CD14-positive monocyte (primary cell): ENCODE data around the gene SAMD5. TPM values are rescaled to one million over a fixed set of nuclear protein-coding genes. Genes with fewer than 3 reads are reported as not detected.

Experiments used
- DNase-seq, 3 donors: peaks; one replicate each; pipeline ENCODE4 v3.0.0-alpha.2; 2011 to 2022
- H2AFZ ChIP-seq: 2 replicates; pipeline ENCODE4 v1.6.0; 2012; ENCODE audit warnings: mild to moderate bottlenecking, low read depth, low read length, inconsistent platforms; ENCODE audit not compliant: insufficient read depth, poor library complexity, severe bottlenecking
- H3K27ac ChIP-seq, 2 donors: 1 replicate in 1 of 2; 2 replicates in 1 of 2; pipeline ENCODE4 v1.5.1; 2012 to 2013; ENCODE audit warnings: low read length in 2 of 2, control low read depth in 1 of 2, inconsistent platforms in 1 of 2, low read depth in 1 of 2, mild to moderate bottlenecking in 1 of 2
- H3K27me3 ChIP-seq, 2 donors: one replicate each; pipeline versions ENCODE4 v1.6.0 to v1.6.1; 2011 to 2013; ENCODE audit warnings: low read length in 2 of 2; ENCODE audit not compliant: control insufficient read depth in 2 of 2, insufficient read depth in 2 of 2
- H3K36me3 ChIP-seq, 2 donors: replicated peaks in 1 of 2; 1 replicate in 1 of 2; 2 replicates in 1 of 2; pipeline versions ENCODE4 v1.5.1 to v1.6.1; 2012 to 2013; ENCODE audit warnings: low read length in 2 of 2, control low read depth in 1 of 2, inconsistent platforms in 1 of 2, mild to moderate bottlenecking in 1 of 2; ENCODE audit not compliant: insufficient read depth in 2 of 2, control insufficient read depth in 1 of 2
- H3K4me1 ChIP-seq, 2 donors: 1 replicate in 1 of 2; 2 replicates in 1 of 2; pipeline versions ENCODE4 v1.5.1 to v1.6.1; 2012 to 2013; ENCODE audit warnings: low read length in 2 of 2, control low read depth in 1 of 2, inconsistent platforms in 1 of 2, mild to moderate bottlenecking in 1 of 2, moderate library complexity in 1 of 2; ENCODE audit not compliant: insufficient read depth in 2 of 2, control insufficient read depth in 1 of 2
- H3K4me2 ChIP-seq: replicated peaks from 2 replicates; pipeline ENCODE3; 2012; ENCODE audit warnings: low read length, moderate library complexity, mild to moderate bottlenecking; ENCODE audit not compliant: poor library complexity, severe bottlenecking; ENCODE audit errors: extremely low read depth
- H3K4me3 ChIP-seq, 3 experiments: fragments of 200-600 bp in 1 of 3; sonication (generic) in 1 of 3; replicated peaks in 1 of 3; 1 replicate in 2 of 3; 2 replicates in 1 of 3; pipeline ENCODE4 v1.5.1; 2011 to 2013; ENCODE audit warnings: low read length in 3 of 3, mild to moderate bottlenecking in 3 of 3, control low read depth in 2 of 3, low read depth in 2 of 3, inconsistent platforms in 1 of 3, moderate library complexity in 1 of 3
- H3K79me2 ChIP-seq: 2 replicates; pipeline ENCODE4 v1.6.0; 2012; ENCODE audit warnings: mild to moderate bottlenecking, control low read depth, inconsistent platforms, low read length, moderate library complexity; ENCODE audit not compliant: insufficient read depth
- H3K9ac ChIP-seq: 2 replicates; pipeline ENCODE4 v1.6.0; 2017; ENCODE audit warnings: low read length, mild to moderate bottlenecking; ENCODE audit not compliant: insufficient read depth, poor library complexity, severe bottlenecking
- H3K9me3 ChIP-seq, 2 donors: replicated peaks in 1 of 2; 1 replicate in 1 of 2; 2 replicates in 1 of 2; pipeline versions ENCODE4 v1.5.1 to v1.6.1; 2012 to 2013; ENCODE audit warnings: low read length in 2 of 2, control low read depth in 1 of 2; ENCODE audit not compliant: control insufficient read depth in 1 of 2, insufficient read depth in 1 of 2
- H4K20me1 ChIP-seq: 2 replicates; pipeline ENCODE4 v1.6.0; 2012; ENCODE audit warnings: mild to moderate bottlenecking, low read length, control low read depth, moderate library complexity; ENCODE audit not compliant: insufficient read depth
- H3K27ac Mint-ChIP-seq, 7 donors: one replicate each; pipeline ENCODE4 v1.8.0; 2020; ENCODE audit warnings: mild to moderate bottlenecking in 7 of 7, mixed read lengths in 7 of 7, moderate library complexity in 6 of 7, inconsistent platforms in 2 of 7
- H3K27me3 Mint-ChIP-seq, 3 donors: one replicate each; pipeline ENCODE4 v1.8.0; 2021 to 2022; ENCODE audit warnings: low read depth in 3 of 3, mild to moderate bottlenecking in 3 of 3, mixed read lengths in 3 of 3, moderate library complexity in 3 of 3, inconsistent platforms in 1 of 3
- H3K36me3 Mint-ChIP-seq, 2 donors: one replicate each; pipeline ENCODE4 v1.8.0; 2020; ENCODE audit warnings: mixed read lengths in 2 of 2, inconsistent platforms in 1 of 2, mild to moderate bottlenecking in 1 of 2
- H3K4me1 Mint-ChIP-seq: one replicate; pipeline ENCODE4 v1.8.0; 2020; ENCODE audit warnings: mild to moderate bottlenecking, mixed read lengths
- H3K4me3 Mint-ChIP-seq, 2 donors: one replicate each; pipeline ENCODE4 v1.8.0; 2020; ENCODE audit warnings: mild to moderate bottlenecking in 2 of 2, mixed read lengths in 2 of 2, moderate library complexity in 1 of 2
- H3K9me3 Mint-ChIP-seq, 7 donors: one replicate each; pipeline ENCODE4 v1.8.0; 2020 to 2022; ENCODE audit warnings: mixed read lengths in 7 of 7, mild to moderate bottlenecking in 6 of 7, moderate library complexity in 6 of 7, inconsistent platforms in 2 of 7
- WGBS: methylation state at CpG from one replicate; pipeline ENCODE4 v1.1.5; 2013; ENCODE audit warnings: missing lambda C conversion rate; ENCODE audit not compliant: insufficient coverage; 5-methylcytosine and 5-hydroxymethylcytosine counted together
- intact Hi-C, 2 donors: fragments of 100-400 bp; cut with micrococcal nuclease; formaldehyde crosslinking; loops; one replicate each; pipeline versions ENCODE4 v1.15.0 to v1.15.1; 2023
- polyA plus RNA-seq, 3 donors: library from polyadenylated mRNA; depleted of rRNA in 1 of 3; unstranded in 2 of 3; stranded (reverse) in 1 of 3; fragments of 300-500 nt in 2 of 3; fragments of >200 nt in 1 of 3; fragmentation: Illumina TruSeq in 2 of 3; gene quantifications; 1 replicate in 2 of 3; 2 replicates in 1 of 3; pipeline ENCODE4 v1.2.3, GENCODE V29; 2012 to 2021
- TF ChIP-seq, protein P1 (sequence below): fragments of 200-600 bp; IDR thresholded peaks from one replicate; pipeline ENCODE4 v1.8.0; 2022; ENCODE audit warnings: antibody characterized with exemption, mild to moderate bottlenecking

SAMD5 gene
- polyA plus RNA-seq, 3 donors = not detected

DNA sequence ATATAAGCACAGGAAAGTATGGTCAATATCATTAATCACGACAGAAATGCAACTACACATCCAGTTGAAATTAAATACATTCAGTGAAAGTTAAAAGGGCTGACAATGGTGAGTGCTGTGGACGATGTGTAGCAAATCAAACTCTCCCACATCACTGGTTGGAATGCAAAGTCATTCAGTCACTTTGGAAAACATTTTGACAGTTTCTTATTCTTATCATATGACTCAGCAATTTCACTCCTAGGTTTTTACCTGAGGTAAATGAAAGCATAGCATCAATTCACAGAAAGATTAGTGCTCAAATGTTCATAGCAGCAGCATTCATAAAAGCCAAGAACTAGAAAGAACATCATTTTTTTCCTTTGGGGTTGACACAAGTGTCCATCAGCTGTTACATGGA lies 28.6 kb upstream of the SAMD5 start:
- DNase-seq = no peak
- H3K4me3 Mint-ChIP-seq = no peak overlapping the region
- no peaks in the 10 kb centered on the region for H3K4me1 Mint-ChIP-seq
- H3K27me3 ChIP-seq = no peaks in the 10 kb centered on the region
- H3K9me3 Mint-ChIP-seq = peaks cover 0 to 9% (median 5%) of the 10 kb centered on the region in 7 donors
- H2AFZ ChIP-seq = no peak overlapping the region
- TF ChIP-seq, protein P1, sequence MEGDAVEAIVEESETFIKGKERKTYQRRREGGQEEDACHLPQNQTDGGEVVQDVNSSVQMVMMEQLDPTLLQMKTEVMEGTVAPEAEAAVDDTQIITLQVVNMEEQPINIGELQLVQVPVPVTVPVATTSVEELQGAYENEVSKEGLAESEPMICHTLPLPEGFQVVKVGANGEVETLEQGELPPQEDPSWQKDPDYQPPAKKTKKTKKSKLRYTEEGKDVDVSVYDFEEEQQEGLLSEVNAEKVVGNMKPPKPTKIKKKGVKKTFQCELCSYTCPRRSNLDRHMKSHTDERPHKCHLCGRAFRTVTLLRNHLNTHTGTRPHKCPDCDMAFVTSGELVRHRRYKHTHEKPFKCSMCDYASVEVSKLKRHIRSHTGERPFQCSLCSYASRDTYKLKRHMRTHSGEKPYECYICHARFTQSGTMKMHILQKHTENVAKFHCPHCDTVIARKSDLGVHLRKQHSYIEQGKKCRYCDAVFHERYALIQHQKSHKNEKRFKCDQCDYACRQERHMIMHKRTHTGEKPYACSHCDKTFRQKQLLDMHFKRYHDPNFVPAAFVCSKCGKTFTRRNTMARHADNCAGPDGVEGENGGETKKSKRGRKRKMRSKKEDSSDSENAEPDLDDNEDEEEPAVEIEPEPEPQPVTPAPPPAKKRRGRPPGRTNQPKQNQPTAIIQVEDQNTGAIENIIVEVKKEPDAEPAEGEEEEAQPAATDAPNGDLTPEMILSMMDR = no peak
- H3K4me2 ChIP-seq = no peak overlapping the region
- no peak overlapping the region for H3K27ac ChIP-seq
- H3K36me3 ChIP-seq = no peaks in the 10 kb centered on the region
- H3K9me3 ChIP-seq = no peaks in the 10 kb centered on the region
- no peak overlapping the region for H3K27ac Mint-ChIP-seq
- H3K27me3 Mint-ChIP-seq = peaks cover 0 to 3% (median 0%) of the 10 kb centered on the region in 3 donors
- intact Hi-C loops = no loop called here
- H3K79me2 ChIP-seq = no peaks in the 10 kb centered on the region
- 100% methylated on average over 1 of the region's 2 CpGs for WGBS
- H3K36me3 Mint-ChIP-seq = no peaks in the 10 kb centered on the region
- no peaks in the 10 kb centered on the region for H4K20me1 ChIP-seq
- H3K4me3 ChIP-seq = no peak overlapping the region
- H3K9ac ChIP-seq = no peak overlapping the region
- no peaks in the 10 kb centered on the region for H3K4me1 ChIP-seq

DNA sequence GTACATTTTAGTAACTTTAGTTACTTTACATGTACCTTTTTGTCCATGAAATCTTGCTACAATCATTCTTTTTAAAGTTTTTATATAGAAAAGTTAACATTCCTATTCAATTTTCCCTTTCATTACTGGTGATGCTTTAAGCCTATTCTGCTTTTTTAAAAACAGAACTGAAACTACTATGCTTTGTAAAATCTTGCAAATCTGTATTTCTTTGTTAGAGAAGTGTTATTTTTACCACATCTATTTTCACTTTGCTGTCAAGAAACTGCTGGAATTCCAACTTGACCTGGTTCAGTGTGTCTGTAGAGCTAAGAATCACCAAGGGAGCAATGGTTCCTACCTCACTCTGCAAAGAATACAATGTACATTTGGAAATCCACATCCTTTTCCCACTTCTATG lies 21.8 kb upstream of the SAMD5 start:
- Histone ChIP-seq H3K9me3 (no peaks in the 10 kb centered on the region), H3K36me3 (no peaks in the 10 kb centered on the region), H4K20me1 (no peaks in the 10 kb centered on the region), H3K4me2 (no peak overlapping the region), H2AFZ (no peak overlapping the region), H3K4me3 (no peak overlapping the region), H3K27me3 (peaks cover 0 to 2% of the 10 kb centered on the region in 2 donors), H3K4me1 (no peaks in the 10 kb centered on the region), H3K9ac (no peak overlapping the region), H3K27ac (no peak overlapping the region), H3K79me2 (no peaks in the 10 kb centered on the region)
- TF ChIP-seq, protein P1 = no peak
- Mint-ChIP-seq H3K9me3 (peaks cover 0 to 8% (median 4%) of the 10 kb centered on the region in 7 donors), H3K4me3 (no peak overlapping the region), H3K27ac (no peak overlapping the region), H3K4me1 (no peaks in the 10 kb centered on the region), H3K36me3 (no peaks in the 10 kb centered on the region), H3K27me3 (peaks cover 0 to 7% (median 3%) of the 10 kb centered on the region in 3 donors)
- no peak for DNase-seq
- intact Hi-C loops = no loop called here
